ENCODE measurements around the gene SSC5D.

The SSC5D gene

GRCh38 chr19:55525289-55526101 is 37.3 kb downstream of the SSC5D start:
- CTCF ChIA-PET = interaction anchor here (0.6 to 1.2 kb wide), 3 partner anchors 22 to 81 kb away, joined by 3 to 6 read pairs (median 6); no protein-coding TSS in a partner anchor
- no peak overlapping the region for H3K27ac ChIP-seq
- TF ChIP-seq CTCF (conservative IDR thresholded peaks at IDR 0.05; ENCODE audit: low read depth) = no peak
- no peak for DNase-seq (ENCODE audit: low spot score)
- POLR2A ChIA-PET (ENCODE audit: low non-redundant PET) = interaction anchor here (0.6 kb wide), 1 partner anchor 45 kb away, joined by 4 read pairs; no protein-coding TSS in a partner anchor

DNA sequence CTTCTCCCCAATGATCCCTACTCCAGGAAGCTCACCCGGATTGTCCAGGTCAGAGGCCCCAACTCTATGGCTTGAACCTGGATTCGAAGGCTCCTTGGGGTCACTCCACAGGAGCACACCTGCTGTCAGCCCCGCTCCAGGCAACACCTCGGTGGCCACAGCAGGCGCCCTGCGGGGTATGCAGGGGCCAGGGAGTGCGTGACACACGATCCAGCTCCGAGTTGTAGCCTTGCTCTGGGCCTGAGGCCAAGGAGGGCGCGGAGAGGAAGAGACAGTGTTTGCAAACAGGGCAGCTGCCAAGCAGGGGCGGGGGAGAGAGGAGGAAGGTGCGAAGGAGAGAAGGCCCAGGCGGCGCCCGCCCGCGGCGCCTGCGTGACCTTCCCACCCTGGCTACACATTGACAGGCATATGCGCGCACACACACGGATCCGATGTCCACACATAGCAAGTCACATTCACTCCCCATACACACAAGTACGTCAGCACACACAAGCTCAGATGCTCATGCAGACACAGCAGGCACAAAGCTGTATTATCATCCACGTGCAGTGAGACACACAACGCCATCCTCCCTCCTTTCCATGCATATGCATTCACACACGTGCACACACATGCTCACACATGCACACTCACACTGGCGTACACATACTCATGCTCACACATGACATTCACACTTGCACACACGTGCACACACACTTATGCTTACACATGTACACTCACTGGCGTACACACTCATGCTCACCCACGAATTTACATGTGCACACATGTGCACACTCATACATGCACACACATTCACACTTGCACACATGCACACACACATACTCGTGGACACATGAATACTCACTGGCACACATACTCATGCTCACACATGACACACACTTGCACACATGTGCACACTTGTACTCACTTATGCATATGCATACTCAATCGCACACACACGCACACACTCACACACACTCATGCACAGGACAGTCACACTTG is 38.3 kb downstream of the SSC5D start:
- no peak for DNase-seq (ENCODE audit: low spot score)
- peak overlapping the region; percentile 34 for H3K27ac ChIP-seq
- no peak for TF ChIP-seq CTCF (conservative IDR thresholded peaks at IDR 0.05; ENCODE audit: low read depth)
- ChIA-PET CTCF (interaction anchor here (1.2 kb wide), 2 partner anchors 23 to 80 kb away, joined by 3 to 6 read pairs; no protein-coding TSS in a partner anchor), POLR2A (ENCODE audit: low non-redundant PET) (no interaction called here)

GRCh38 chr19:55527197-55528029 is 39.2 kb downstream of the SSC5D start:
- TF ChIP-seq CTCF (conservative IDR thresholded peaks at IDR 0.05; ENCODE audit: low read depth) = no peak
- ChIA-PET POLR2A (ENCODE audit: low non-redundant PET) (no interaction called here), CTCF (interaction anchor here (1.2 to 1.3 kb wide), 2 partner anchors 24 to 79 kb away, joined by 4 to 6 read pairs; partner anchors contain the start of gene ZNF865)
- H3K27ac ChIP-seq = no peak overlapping the region; the same call in 1 of the 2 replicates
- no peak for DNase-seq (ENCODE audit: low spot score)

DNA sequence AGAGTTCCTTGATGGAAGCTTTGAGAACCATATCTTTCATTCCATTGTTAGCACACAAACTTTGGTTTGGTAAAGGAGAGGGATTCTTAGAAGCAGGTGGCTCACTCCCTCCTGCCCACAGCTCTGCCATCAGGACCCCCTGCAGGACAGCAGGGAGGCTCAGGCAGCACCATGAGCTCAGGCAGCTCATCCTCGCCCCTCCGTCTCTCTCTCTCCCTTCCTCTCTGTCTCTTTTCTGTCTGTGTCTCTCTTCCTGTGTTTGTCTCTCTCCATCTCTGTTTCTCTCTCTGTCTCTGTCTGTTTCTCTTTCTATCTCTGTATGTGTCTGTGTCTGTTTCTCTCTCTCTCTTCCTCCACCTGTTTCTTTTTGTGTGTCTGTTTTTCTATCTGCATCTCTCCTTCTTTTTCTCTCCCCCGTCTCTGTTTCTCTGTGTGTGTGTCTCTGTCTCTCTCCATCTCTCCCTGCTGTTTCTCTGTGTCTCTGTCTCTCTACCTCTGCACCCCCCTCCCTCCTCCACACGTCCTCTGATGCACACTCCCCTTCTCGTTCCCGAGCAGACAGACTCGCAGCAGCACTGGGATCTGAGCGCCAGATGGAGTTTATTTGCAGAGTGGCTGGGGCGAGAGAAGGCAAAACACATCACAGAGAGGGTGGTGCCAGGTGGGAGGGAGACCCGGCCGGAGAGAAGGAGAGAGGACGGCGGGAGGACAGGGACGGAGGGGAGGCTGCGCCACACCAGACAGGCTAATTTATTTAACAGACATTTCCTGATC is 40.0 kb downstream of the SSC5D start:
- no peak for DNase-seq (ENCODE audit: low spot score)
- CTCF ChIA-PET = interaction anchor here (1.3 kb wide), 1 partner anchor 78 kb away, joined by 4 read pairs; the partner anchor contains the start of gene ZNF865
- TF ChIP-seq CTCF (conservative IDR thresholded peaks at IDR 0.05; ENCODE audit: low read depth) = no peak
- no peak overlapping the region for H3K27ac ChIP-seq
- POLR2A ChIA-PET (ENCODE audit: low non-redundant PET) = no interaction called here

- CTCF ChIA-PET = no interaction called here
- no peak overlapping the region for H3K27ac ChIP-seq
- no peak for DNase-seq (ENCODE audit: low spot score)
- POLR2A ChIA-PET (ENCODE audit: low non-redundant PET) = no interaction called here
- no peak for TF ChIP-seq CTCF (conservative IDR thresholded peaks at IDR 0.05; ENCODE audit: low read depth)
Measured at GRCh38 chr19:55529636-55530234, 41.5 kb downstream of the SSC5D start.

All from RWPE1 (cell line).